GM19351 (cell line): ENCODE results near the gene ANAPC16.
"Not testable (repeated sequence)": the region's sequence is repeated elsewhere in the genome, so short reads cannot be mapped to it uniquely, and the experiment has no call there.

ENCODE experiments used
- ATAC-seq: cut with Tn5 transposase; IDR thresholded peaks from one replicate; pipeline ENCODE4 v1.9.1; 2021; ENCODE audit warnings: mild to moderate bottlenecking, moderate library complexity; ENCODE audit not compliant: unreplicated experiment

The ANAPC16 gene

DNA sequence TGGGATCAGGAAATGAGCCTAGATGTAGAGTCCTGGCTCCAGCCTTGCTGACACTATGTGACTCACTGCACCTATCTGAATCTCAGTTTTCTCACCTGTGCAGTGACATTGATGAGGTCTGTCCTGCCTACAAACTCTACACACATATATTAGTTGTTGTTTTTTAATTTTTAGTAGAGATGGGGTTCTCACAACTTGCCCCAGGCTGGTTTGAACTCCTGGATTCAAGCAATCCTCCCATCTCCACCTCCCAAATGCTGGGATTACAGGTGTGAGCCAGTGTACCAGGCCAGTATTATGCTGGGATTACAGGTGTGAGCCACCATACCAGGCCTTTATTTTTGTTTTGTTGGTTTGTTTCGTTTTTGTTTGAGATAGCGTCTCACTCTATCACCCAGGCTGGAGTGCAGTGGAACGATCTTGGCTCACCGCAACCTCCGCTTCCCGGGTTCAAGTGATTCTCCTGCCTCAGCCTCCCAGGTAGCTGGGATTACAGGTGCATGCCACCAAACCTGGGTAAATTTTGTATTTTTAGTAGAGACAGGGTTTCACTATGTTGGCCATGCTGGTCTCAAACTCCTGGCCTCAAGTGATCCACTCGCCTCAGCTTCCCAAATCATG is 46.1 kb downstream of the ANAPC16 start:
- peak; percentile 14 for ATAC-seq

DNA sequence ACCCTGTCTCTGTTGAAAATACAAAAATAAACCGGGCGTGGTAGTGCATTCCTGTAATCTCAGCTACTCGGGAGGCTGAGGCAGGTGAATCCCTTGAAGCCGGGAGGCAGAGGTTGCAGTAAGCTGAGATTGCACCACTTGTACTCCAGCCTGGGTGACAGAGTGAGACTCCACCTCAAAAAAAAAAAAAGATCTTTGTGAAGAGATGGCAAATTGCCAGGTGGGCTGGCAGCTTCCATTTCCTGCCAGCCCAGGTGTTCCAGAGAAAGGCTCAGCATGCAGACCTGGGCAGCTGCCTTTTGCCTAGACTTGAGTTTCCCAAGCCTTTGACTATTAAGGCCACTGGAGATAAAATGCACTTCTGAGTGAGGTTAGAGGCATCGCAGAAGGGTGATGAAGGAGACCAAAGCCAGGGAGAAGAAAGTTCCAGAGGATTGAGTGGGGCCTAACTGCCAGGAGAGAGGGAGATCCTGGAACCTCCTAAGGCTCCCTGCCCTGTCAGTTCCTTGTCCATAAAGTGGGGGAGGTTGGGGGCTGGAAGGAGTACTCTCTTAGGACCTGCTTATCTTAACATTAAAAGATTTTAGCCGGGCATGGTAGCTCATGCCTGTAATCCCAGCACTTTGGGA is 47.9 kb downstream of the ANAPC16 start:
- no peak for ATAC-seq

DNA sequence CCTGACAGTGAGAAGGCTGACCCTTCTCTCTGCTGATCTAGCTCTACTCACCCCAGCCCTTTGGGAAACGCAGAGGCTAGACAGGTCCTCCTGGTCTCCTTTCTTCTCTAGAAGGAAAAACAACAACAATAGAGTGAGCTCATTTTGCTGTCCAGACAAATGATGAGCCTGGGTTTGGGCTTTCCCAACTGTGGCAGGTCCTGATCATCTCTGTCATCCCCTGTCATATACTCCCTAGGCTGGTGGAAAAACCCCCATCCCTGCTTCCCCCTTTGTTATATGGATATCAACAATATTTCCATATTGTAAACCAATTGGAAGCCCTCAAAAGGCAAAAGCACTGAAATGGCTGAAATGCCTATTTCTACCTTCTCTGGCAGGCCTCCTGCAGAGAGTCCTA is 48.7 kb downstream of the ANAPC16 start:
- no peak for ATAC-seq

DNA sequence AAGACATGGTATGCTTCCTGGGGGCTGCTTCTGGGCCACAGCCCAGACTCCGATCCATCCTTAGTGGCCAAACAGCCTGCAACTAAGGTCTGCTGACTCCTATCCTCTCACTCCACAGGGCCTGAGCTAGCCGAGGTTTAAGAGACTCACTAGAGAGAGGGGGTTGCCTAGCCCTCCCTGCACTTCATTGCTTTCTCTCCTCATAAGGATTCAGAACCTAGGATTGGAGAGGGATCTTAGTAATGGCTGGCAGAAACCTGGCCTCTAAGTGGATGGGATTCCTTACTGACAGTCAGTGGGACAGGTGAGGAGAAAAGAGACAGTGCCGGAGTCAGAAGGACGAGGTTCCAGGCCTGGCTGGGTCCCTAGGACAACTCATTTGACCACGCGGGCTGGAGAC is 49.7 kb downstream of the ANAPC16 start:
- no peak for ATAC-seq

DNA sequence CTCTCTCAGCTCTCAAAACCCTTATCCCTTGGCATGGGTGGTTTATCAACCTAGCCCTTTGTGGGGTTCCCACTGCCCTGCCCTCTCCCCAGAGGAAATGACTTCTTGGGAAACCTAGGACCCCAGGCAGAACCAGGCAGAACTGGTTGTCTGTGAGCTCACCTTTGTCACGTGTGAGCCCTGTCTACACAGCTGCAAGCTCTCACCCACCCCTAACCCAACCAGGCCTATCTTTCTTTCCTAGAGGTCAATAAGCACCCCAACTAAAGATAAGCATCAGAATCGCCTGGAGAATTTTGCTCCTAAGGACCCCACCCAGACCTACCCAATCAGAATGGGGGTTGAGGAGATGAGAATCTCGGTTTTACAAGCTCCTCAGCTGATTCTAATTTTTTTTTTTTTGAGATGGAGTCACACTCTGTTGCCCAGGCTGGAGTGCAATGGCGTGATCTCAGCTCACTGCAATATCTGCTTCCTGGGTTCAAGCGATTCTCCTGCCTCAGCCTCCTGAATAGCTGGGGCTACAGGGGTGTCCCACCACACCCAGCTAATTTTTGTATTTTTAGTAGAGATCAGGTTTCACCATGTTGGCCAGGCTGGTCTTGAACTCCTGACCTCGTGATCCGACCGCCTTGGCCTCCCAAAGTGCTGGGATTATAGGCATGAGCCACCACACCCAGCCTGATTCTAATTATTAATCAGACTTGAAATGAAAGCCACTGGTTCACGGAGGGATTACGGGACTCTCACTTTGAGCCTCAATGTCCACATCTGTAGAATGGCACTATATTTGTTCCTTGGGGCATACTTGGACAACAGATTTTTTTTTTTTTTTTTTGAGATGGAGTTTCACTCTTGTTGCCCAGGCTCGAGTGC is 50.4 kb downstream of the ANAPC16 start:
- no peak for ATAC-seq

DNA sequence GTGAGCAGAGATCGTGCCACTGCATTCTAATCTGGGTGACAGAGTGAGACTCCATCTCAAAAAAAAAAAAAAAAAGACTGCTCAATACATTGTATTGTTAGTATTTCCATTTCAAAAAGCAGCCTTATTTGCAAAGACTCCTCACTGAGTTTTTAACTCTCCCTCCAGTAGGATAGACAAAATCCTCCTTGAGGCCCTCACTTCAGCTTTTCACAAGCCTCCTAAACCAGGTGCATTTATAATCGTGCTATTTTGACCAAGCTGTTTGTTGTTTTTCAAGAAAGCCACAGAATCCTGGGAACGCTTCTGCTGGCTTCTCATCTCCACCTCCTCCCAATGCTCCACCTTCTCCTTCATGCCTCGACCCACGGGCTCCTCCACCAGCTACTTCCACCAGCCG is 51.6 kb downstream of the ANAPC16 start:
- ATAC-seq: no peak

DNA sequence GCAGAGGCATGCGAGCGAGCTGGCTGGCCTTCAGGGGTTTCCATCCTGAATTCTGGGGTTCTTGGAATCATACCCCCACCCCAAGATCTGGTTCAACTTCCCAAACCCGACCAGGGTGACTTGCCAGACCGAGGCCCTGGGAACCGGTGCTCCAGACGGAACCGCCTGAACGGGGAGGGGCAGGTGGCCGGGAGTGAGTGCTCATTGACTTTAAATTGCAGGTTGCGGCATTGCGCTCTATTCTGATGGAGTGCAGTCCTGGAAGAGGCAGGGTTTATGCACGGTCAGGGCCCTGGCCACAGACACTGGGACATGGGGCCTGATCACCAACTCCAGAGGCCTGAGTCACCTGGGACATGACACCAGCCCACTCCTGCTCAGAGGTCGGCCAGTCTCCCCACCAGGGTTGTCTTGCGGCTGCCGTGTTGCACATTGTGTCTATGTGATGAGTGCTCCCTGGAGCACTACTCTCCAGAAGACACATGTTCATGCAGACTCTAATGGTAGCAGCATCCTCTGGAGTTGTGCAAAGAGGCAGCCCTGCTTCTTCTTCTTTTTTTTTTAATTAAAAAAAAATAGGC is 52.1 kb downstream of the ANAPC16 start:
- ATAC-seq: no peak

DNA sequence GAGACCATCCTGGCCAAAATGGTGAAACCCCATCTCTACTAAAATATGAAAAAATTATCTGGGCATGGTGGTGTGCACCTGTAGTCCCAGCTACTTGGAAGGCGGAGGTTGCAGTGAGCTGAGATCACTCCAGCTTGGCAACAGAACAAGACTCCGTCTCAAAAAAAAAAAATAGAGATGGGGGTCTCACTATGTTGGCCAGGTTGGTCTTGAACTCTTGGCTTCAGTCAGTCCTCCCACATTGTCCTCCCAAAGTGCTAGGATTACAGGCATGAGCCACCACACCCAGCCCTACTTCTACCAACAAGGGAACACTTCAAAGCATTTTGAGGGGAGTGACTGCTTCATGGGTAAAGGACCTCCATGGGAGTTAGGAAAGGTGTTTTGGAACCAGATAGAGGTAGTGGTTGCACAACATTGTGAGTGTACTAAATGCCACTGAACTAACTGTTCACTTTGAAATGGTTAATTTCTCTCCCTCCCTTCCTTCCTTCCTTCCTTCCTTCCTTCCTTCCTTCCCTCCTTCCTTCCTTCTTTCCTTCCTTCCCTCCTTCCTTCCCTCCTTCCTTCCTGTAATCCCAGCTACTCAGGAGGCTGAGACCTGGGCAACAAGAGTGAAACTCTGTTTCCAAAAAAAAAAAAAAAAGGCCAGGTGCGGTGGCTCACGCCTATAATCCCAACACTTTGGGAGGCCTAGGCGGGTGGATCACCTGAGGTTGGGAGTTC is 52.8 kb downstream of the ANAPC16 start:
- not testable (repeated sequence) for ATAC-seq

DNA sequence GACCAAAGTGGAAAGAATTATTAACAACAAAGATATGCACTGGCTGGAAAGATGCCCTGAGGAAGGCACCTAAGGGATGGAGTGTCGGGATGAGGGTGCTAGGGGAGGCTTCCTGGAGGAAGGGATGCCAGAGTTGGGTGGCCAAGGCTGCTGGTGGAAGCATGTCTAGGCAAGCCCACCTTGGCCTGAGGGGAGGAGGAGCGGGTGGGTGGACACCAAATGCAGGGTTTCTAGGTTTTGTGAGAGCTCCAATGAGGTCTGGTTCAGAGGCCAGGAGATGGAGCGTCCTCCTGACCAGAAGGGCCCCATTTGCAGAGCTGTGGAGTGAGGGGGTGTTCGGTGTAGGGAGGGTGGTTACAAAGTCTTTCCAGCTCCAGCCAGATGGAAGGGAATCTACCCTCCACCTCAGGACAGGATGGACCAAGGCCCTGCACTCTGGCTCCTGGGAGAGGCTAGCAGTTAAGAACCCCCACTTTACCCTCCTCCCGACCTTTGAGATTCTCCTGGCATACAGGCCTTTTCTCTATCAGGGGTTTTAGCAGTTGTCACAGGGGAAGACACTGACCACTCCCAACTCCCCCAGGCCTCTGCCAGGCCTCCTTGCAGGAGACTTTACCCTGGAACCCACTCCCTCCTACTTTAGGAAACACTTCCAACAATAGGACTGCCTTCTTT is 54.9 kb downstream of the ANAPC16 start:
- no peak for ATAC-seq

DNA sequence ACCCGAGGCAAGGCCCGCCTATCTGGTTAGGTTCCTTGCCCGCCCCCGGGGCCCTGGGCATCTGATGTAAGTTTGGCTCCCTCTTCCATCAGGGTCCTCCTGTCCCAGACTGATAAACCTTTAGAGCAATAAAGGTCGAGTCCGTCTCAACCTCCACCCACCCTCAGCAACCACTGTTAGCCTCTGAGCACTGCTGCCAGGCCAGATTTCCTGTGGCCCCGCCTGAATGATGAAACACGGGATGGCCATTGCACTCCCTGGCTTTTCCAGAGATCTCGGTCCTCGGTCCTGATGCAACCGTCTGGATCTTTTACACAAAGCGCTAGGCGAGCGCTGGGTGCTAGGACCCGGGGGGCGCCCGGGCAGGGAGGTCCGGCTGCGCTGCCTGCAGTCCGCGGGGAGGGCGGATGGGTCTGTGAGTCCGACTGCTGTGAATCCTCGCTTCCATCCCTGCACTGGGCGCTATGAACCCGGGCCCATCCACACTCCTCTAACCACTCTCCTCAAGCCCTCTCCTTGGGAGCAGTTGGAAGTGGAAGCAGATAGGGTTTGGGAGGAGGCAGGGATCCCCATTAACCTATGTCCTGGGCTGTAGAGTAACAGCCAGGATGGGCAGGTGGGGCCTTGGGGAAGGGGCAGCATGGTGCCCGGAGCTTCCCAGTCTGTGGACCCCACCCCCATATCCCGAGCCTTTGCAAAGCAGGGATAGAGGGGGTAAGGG is 57.0 kb downstream of the ANAPC16 start:
- peak; percentile 37 for ATAC-seq

DNA sequence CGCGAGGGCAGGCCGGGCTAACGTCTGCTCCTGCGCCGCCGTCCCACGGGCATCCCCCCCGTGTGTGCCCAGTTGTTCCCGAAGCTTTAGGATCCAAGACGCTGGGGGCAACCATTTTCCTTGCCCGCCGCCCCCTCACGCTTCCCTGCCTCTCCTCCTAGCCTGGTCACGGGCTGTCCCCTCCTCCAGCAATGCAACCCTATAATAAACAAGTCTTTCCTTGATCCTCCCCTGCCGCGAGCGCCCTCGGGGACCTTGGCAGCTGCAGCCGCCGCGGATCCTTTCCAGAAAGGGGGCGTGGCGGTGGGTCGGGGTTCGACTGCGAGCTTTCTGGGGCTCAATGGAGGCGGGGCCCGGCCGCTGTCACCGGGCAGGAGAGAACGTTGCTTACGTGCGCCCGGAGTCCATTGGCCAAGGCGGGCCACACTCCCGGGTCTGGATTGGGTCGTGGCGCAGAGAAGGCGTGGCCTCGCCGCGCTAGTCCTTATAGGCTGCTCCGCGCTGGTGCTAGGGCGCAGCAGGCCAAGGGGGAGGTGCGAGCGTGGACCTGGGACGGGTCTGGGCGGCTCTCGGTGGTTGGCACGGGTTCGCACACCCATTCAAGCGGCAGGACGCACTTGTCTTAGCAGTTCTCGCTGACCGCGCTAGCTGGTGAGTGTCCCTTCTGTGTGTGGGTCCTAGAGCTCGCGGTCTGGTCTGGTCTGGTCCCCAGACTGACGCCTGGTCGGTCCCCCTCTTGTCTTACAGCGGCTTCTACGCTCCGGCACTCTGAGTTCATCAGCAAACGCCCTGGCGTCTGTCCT is 57.8 kb downstream of the ANAPC16 start, which contains the start of gene DDIT4:
TSS of gene DDIT4 (plus strand) at position 515 of the 803 bp plus-strand sequence. CDS start 293 bp downstream, outside the sequence.
- ATAC-seq: peak; percentile 86

DNA sequence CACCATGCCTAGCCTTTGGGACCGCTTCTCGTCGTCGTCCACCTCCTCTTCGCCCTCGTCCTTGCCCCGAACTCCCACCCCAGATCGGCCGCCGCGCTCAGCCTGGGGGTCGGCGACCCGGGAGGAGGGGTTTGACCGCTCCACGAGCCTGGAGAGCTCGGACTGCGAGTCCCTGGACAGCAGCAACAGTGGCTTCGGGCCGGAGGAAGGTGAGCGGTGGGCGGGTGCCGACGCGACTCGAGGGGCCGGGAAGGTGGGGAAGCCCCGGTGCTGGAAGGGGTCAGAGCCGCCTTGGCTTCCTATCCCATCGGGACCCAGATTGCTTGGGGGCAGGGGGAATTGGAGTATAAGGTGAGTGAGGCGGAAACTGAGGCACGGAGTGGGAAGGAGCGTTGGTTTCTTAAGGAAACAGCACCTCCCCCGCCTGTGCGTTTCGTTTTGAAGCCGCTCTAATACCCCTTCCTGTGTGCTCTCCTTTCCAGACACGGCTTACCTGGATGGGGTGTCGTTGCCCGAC is 58.5 kb downstream of the ANAPC16 start:
- no peak for ATAC-seq

DNA sequence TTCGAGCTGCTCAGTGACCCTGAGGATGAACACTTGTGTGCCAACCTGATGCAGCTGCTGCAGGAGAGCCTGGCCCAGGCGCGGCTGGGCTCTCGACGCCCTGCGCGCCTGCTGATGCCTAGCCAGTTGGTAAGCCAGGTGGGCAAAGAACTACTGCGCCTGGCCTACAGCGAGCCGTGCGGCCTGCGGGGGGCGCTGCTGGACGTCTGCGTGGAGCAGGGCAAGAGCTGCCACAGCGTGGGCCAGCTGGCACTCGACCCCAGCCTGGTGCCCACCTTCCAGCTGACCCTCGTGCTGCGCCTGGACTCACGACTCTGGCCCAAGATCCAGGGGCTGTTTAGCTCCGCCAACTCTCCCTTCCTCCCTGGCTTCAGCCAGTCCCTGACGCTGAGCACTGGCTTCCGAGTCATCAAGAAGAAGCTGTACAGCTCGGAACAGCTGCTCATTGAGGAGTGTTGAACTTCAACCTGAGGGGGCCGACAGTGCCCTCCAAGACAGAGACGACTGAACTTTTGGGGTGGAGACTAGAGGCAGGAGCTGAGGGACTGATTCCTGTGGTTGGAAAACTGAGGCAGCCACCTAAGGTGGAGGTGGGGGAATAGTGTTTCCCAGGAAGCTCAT is 59.0 kb downstream of the ANAPC16 start:
- no peak for ATAC-seq

DNA sequence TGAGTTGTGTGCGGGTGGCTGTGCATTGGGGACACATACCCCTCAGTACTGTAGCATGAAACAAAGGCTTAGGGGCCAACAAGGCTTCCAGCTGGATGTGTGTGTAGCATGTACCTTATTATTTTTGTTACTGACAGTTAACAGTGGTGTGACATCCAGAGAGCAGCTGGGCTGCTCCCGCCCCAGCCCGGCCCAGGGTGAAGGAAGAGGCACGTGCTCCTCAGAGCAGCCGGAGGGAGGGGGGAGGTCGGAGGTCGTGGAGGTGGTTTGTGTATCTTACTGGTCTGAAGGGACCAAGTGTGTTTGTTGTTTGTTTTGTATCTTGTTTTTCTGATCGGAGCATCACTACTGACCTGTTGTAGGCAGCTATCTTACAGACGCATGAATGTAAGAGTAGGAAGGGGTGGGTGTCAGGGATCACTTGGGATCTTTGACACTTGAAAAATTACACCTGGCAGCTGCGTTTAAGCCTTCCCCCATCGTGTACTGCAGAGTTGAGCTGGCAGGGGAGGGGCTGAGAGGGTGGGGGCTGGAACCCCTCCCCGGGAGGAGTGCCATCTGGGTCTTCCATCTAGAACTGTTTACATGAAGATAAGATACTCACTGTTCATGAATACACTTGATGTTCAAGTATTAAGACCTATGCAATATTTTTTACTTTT is 59.7 kb downstream of the ANAPC16 start:
- no peak for ATAC-seq

DNA sequence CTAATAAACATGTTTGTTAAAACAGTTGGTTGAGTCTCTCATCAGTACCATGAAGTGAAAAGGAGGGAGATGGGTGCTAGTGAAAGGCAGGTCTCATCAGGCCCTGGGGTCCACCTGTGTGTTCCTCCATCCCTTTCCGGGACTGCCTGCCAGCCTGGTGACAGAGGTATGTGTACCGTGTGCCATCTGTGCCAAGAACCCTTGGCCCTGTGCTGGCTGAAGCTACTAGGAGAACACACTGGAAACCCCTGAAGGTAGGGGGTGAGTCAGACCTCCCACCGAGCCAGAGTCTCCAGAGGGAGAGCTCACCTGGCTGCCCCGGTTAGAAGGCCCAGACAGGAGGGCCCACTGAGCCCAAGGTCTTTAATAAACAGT is 60.2 kb downstream of the ANAPC16 start:
- no peak for ATAC-seq

DNA sequence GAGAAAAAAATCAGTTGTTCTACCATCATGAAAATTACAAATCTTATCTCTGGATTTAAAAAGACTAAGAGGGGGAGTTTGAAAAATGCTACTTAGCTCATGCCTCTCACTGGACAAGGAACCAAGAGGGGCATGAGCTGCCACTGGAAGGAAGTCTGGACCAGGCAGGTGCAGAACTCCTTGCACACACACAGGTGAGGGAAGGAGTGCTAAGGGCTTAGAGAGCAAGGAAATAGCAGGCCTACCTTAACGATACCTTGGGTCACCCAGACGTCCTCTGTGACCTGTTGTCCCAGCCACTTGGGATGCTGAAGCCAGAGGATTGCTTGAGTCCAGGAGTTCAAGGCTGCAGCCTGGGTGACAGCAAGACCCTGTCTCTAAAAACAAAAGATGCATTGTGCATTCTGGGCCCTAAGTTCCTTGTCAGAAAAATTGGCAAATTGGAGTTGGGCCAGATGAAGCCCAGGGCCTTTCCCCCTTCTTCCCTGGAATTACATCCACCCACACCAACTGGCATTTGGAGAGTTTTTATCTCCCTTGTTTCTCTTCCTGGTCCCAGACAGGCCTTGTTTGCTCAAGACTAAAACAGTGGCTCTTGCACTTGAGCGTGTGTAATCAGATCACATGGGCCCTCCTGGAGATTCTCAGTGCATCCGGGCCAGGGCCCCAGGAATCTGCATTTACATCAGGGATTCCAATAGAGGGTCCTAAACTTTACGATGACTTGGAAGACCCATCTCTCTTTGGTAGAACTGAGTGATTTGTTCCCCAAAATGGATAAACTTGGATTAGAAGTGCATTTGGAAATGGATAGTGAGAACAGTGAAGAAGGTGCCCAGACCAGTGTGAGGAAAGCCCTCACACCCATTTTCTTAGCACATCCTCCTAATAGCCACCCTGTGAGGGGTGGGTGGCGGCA is 60.9 kb downstream of the ANAPC16 start:
- no peak for ATAC-seq
